ENCODE measurements around the gene CRYGD.
A peak's percentile ranks its signal among the peaks of the same experiment; 100 is the strongest.
"Not testable (repeated sequence)": the region's sequence is repeated elsewhere in the genome, so short reads cannot be mapped to it uniquely, and the experiment has no call there.

CRYGD gene

GRCh38 chr2:208142240-208142924, 18.1 kb upstream of the CRYGD start:
- no peak for TF ChIP-seq CTCF (conservative IDR thresholded peaks at IDR 0.05; ENCODE audit: control insufficient read depth, insufficient read depth, low read depth, low read length)
- peak; percentile 12 for DNase-seq (ENCODE audit: low read depth)
- H3K4me3 ChIP-seq (ENCODE audit: control insufficient read depth, low read depth, low read length) = no peak overlapping the region

- H3K4me3 ChIP-seq (ENCODE audit: control insufficient read depth, low read depth, low read length) = no peak overlapping the region
- no peak for TF ChIP-seq CTCF (conservative IDR thresholded peaks at IDR 0.05; ENCODE audit: control insufficient read depth, insufficient read depth, low read depth, low read length)
- DNase-seq (ENCODE audit: low read depth) = no peak
These were observed 15.1 kb upstream of the CRYGD start for GRCh38 chr2:208139447-208139846.

- H3K4me3 ChIP-seq (ENCODE audit: control insufficient read depth, low read depth, low read length); DNase-seq (ENCODE audit: low read depth): not testable (repeated sequence)
These were observed 14.0 kb upstream of the CRYGD start for GRCh38 chr2:208138334-208138733.

- no peak for DNase-seq (ENCODE audit: low read depth)
- no peak for TF ChIP-seq CTCF (conservative IDR thresholded peaks at IDR 0.05; ENCODE audit: control insufficient read depth, insufficient read depth, low read depth, low read length)
- H3K4me3 ChIP-seq (ENCODE audit: control insufficient read depth, low read depth, low read length) = no peak overlapping the region
These were observed 12.4 kb upstream of the CRYGD start for GRCh38 chr2:208136716-208137094.

- TF ChIP-seq CTCF (conservative IDR thresholded peaks at IDR 0.05; ENCODE audit: control insufficient read depth, insufficient read depth, low read depth, low read length) = no peak
- DNase-seq (ENCODE audit: low read depth) = no peak
These were observed 11.7 kb upstream of the CRYGD start for GRCh38 chr2:208135794-208136715.

GRCh38 chr2:208134928-208135586, 10.7 kb upstream of the CRYGD start:
- no peak for DNase-seq (ENCODE audit: low read depth)
- TF ChIP-seq CTCF (conservative IDR thresholded peaks at IDR 0.05; ENCODE audit: control insufficient read depth, insufficient read depth, low read depth, low read length) = no peak
- H3K4me3 ChIP-seq (ENCODE audit: control insufficient read depth, low read depth, low read length) = no peak overlapping the region

More at GRCh38 chr2:208135794-208136715, 11.7 kb upstream of the CRYGD start:
- no peak overlapping the region for H3K4me3 ChIP-seq (ENCODE audit: control insufficient read depth, low read depth, low read length)

GRCh38 chr2:208130712-208131110, 6.4 kb upstream of the CRYGD start:
- no peak overlapping the region for H3K4me3 ChIP-seq (ENCODE audit: control insufficient read depth, low read depth, low read length)
- no peak for DNase-seq (ENCODE audit: low read depth)
- TF ChIP-seq CTCF (conservative IDR thresholded peaks at IDR 0.05; ENCODE audit: control insufficient read depth, insufficient read depth, low read depth, low read length) = no peak
